Gastrocnemius medialis (tissue), 4 donors: Measurements from ENCODE around the gene NAA25. TPM values are rescaled to one million over a fixed set of nuclear protein-coding genes. Genes with fewer than 3 reads are reported as not detected.

Experiments used
- ATAC-seq, 2 donors: fragments of 150-250 bp; one replicate each; pipeline ENCODE4 v1.9.1; 2016
- DNase-seq, 2 donors: peaks; one replicate each; pipeline ENCODE4 v3.0.0-alpha.2; 2019
- H3K27ac ChIP-seq, 4 donors: fragments of 200-600 bp; sonication (generic); 1 replicate in 1 of 4; 2 replicates in 3 of 4; pipeline ENCODE4 v1.5.1; 2016 to 2018; ENCODE audit warnings: mild to moderate bottlenecking in 2 of 4, moderate library complexity in 1 of 4
- H3K27me3 ChIP-seq, 3 donors: fragments of 200-600 bp; sonication (generic) in 2 of 3; 1 replicate in 1 of 3; 2 replicates in 2 of 3; pipeline versions ENCODE4 v1.5.1 to v1.6.0; 2016 to 2019; ENCODE audit warnings: mild to moderate bottlenecking in 1 of 3, moderate library complexity in 1 of 3
- H3K36me3 ChIP-seq, 2 donors: fragments of 200-600 bp; sonication (generic) in 1 of 2; one replicate each; pipeline ENCODE4 v1.5.1; 2017 to 2018
- H3K4me1 ChIP-seq, 2 donors: fragments of 200-600 bp; sonication (generic) in 1 of 2; one replicate each; pipeline ENCODE4 v1.5.1; 2016 to 2017; ENCODE audit warnings: mild to moderate bottlenecking in 2 of 2
- H3K4me3 ChIP-seq, 4 donors: fragments of 200-600 bp; sonication (generic) in 3 of 4; 1 replicate in 1 of 4; 2 replicates in 3 of 4; pipeline ENCODE4 v1.5.1; 2016 to 2019; ENCODE audit warnings: mild to moderate bottlenecking in 2 of 4
- H3K9me3 ChIP-seq, 3 donors: fragments of 200-600 bp; sonication (generic) in 2 of 3; 1 replicate in 1 of 3; 2 replicates in 2 of 3; pipeline ENCODE4 v1.5.1; 2016 to 2019
- CTCF ChIP-seq, 5 experiments: fragments of 450-650 bp in 3 of 5; fragments of 200-600 bp in 2 of 5; sonication (generic) in 2 of 5; IDR thresholded peaks in 4 of 5; conservative IDR thresholded peaks in 1 of 5; 1 replicate in 4 of 5; 2 replicates in 1 of 5; pipeline ENCODE4 v1.5.1; 2016 to 2019; ENCODE audit warnings: antibody characterized with exemption in 5 of 5, mild to moderate bottlenecking in 3 of 5, moderate library complexity in 3 of 5
- POLR2A ChIP-seq, 2 donors: fragments of 450-650 bp; IDR thresholded peaks; one replicate each; pipeline ENCODE4 v1.6.1; 2017; ENCODE audit warnings: antibody characterized with exemption in 2 of 2, mild to moderate bottlenecking in 2 of 2, moderate library complexity in 2 of 2
- in situ Hi-C, 4 donors: fragments of 200-750 bp; cut with MboI; loops; one replicate each; pipeline versions ENCODE4 v1.15.0 to v1.8.0; 2017; ENCODE audit warnings: low sequenced_read_pairs in 4 of 4
- intact Hi-C: fragments of 100-400 bp; cut with DNase I; formaldehyde crosslinking; loops from one replicate; pipeline ENCODE4 v1.15.1; 2023; ENCODE audit warnings: low total_unique reads
- total RNA-seq, 4 donors: library from RNA; depleted of rRNA; stranded (reverse); fragments of >200 nt; gene quantifications; one replicate each; pipeline versions ENCODE4 v1.1.0 to v1.2.3, GENCODE V29; 2016

NAA25 gene
- total RNA-seq, 4 donors from 2014 or later, result 17.2 to 44.6 (median 25.5) TPM

GRCh38 chr12:112133418-112133817 lies 24.8 kb upstream of the NAA25 start:
- TF ChIP-seq POLR2A (IDR thresholded peaks at IDR 0.05), result no peak
- no peak for TF ChIP-seq CTCF (IDR thresholded peaks at IDR 0.05 in 4 of 5, conservative IDR thresholded peaks at IDR 0.05 in 1 of 5)
- Histone ChIP-seq H3K4me1 (peaks cover 10 to 24% of the 10 kb centered on the region in 2 donors), H3K4me3 (no peak overlapping the region), H3K27ac (no peak overlapping the region), H3K9me3 (no peaks in the 10 kb centered on the region), H3K27me3 (no peaks in the 10 kb centered on the region), H3K36me3 (peaks cover 0 to 41% of the 10 kb centered on the region in 2 donors)
- intact Hi-C loops, result no loop called here
- in situ Hi-C loops, result no loop called here
- ATAC-seq (no peak), DNase-seq (no peak)

DNA sequence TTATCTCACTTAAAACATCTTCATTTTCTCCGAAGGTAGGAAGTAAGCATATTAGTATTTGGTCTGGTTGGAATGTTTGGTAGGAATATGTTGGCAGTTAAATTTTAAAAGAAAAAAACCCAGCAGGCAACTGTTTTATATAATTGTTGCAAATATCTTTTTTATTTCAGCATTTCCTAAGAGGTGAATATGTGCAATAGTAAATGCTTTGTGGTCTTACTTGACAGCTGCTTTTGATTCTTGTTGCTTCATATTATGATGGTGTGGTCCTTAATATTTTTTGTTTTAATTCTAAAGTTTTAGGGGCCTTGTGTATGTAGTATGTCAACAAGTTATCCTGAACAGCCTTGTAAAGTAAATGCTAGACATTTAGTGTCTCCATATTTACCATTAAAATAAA lies 23.1 kb upstream of the NAA25 start:
- DNase-seq (no peak), ATAC-seq (no peak)
- Histone ChIP-seq H3K4me3 (no peak overlapping the region), H3K9me3 (no peaks in the 10 kb centered on the region), H3K4me1 (peaks cover 11 to 26% of the 10 kb centered on the region in 2 donors), H3K27me3 (no peaks in the 10 kb centered on the region), H3K27ac (no peak overlapping the region), H3K36me3 (peaks cover 0 to 24% of the 10 kb centered on the region in 2 donors)
- TF ChIP-seq POLR2A (IDR thresholded peaks at IDR 0.05) (no peak), CTCF (IDR thresholded peaks at IDR 0.05 in 4 of 5, conservative IDR thresholded peaks at IDR 0.05 in 1 of 5) (no peak)
- in situ Hi-C loops, result no loop called here
- intact Hi-C loops, result no loop called here

- TF ChIP-seq CTCF (IDR thresholded peaks at IDR 0.05 in 4 of 5, conservative IDR thresholded peaks at IDR 0.05 in 1 of 5), result no peak
- no peak for TF ChIP-seq POLR2A (IDR thresholded peaks at IDR 0.05)
- DNase-seq, result no peak
- H3K27ac ChIP-seq, result peak overlapping the region; percentile 30 to 65 (median 41)
- no peak for ATAC-seq
- H3K9me3 ChIP-seq, result no peaks in the 10 kb centered on the region
- intact Hi-C loops, result no loop called here
- H3K36me3 ChIP-seq, result peaks cover 0 to 12% of the 10 kb centered on the region in 2 donors
- H3K27me3 ChIP-seq, result no peaks in the 10 kb centered on the region
- in situ Hi-C loops, result no loop called here
- H3K4me3 ChIP-seq, result no peak overlapping the region
- peaks cover 19 to 33% of the 10 kb centered on the region in 2 donors for H3K4me1 ChIP-seq
Measured at GRCh38 chr12:112130441-112130998, 21.9 kb upstream of the NAA25 start.

DNA sequence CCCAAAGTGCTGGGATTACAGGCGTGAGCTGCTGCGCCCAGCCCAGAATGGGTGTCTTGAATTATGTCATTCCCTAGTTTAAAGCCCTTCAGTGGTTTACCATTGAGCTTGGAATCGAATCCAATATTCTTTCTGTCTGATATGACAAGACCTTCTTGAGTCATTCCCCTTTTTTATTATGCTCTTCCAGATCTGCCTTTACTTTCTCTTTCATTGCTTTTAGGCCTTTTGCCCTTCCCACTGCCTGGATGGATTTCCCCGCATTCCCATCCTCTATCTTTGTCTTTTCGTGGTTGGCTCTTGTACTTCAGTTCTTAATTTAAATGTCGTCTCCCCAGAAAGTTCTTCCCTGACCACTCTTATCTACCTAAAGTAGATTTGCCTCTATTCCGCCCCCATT lies 18.3 kb upstream of the NAA25 start:
- H3K4me1 ChIP-seq, result peaks cover 25 to 43% of the 10 kb centered on the region in 2 donors
- ATAC-seq (no peak), DNase-seq (no peak)
- H3K27me3 ChIP-seq, result no peaks in the 10 kb centered on the region
- intact Hi-C loops, result loop anchor here (10.0 kb wide), 1 partner anchor 258 kb away; the partner anchor contains the start of gene HECTD4
- H3K27ac ChIP-seq, result no peak overlapping the region
- H3K36me3 ChIP-seq, result no peaks in the 10 kb centered on the region
- no peak overlapping the region for H3K4me3 ChIP-seq
- no peaks in the 10 kb centered on the region for H3K9me3 ChIP-seq
- TF ChIP-seq POLR2A (IDR thresholded peaks at IDR 0.05), result no peak
- TF ChIP-seq CTCF (IDR thresholded peaks at IDR 0.05 in 4 of 5, conservative IDR thresholded peaks at IDR 0.05 in 1 of 5), result no peak
- in situ Hi-C loops, result no loop called here
